HepG2 (cell line): ENCODE measurements around the gene ABHD1. TPM values are rescaled to one million over a fixed set of nuclear protein-coding genes. Genes with fewer than 3 reads are reported as not detected.
A peak's percentile ranks its signal among the peaks of the same experiment; 100 is the strongest.

Source experiments
- CCDC6 ChIP-seq: sonication (generic); formaldehyde crosslinking; IDR thresholded peaks from 2 replicates; pipeline ENCODE4 v1.8.1; 2022; ENCODE audit warnings: mild to moderate bottlenecking, missing genetic modification reagents, moderate library complexity
- ERF ChIP-seq: IDR thresholded peaks from 2 replicates; pipeline ENCODE4 v1.6.1; 2018; ENCODE audit warnings: missing biosample characterization, missing genetic modification reagents
- GATA4 ChIP-seq: sonication (generic); IDR thresholded peaks from 2 replicates; pipeline ENCODE4 v1.6.1; 2016; ENCODE audit warnings: antibody characterized with exemption, low read depth, borderline replicate concordance
- HMG20B ChIP-seq: conservative IDR thresholded peaks from 2 replicates; pipeline ENCODE4 v1.6.1; 2016; ENCODE audit warnings: missing genetic modification reagents, missing compliant biosample characterization
- KDM5A ChIP-seq: fragments of 200-600 bp; sonication (generic); IDR thresholded peaks from 2 replicates; pipeline ENCODE4 v1.7.0; 2018; ENCODE audit warnings: antibody characterized with exemption, mild to moderate bottlenecking, low read length, borderline replicate concordance
- KMT2A ChIP-seq: sonication (generic); formaldehyde crosslinking; IDR thresholded peaks from 2 replicates; pipeline ENCODE4 v1.4.0; 2020; ENCODE audit warnings: missing genetic modification reagents
- MAFF ChIP-seq: IDR thresholded peaks from 2 replicates; pipeline ENCODE4 v1.6.1; 2011; ENCODE audit warnings: low read depth, low read length, improper control_type of control experiment
- MATR3 ChIP-seq: sonication (generic); formaldehyde crosslinking; IDR thresholded peaks from 2 replicates; pipeline ENCODE4 v1.4.0; 2020; ENCODE audit warnings: missing genetic modification reagents
- MTA1 ChIP-seq: sonication (generic); formaldehyde crosslinking; IDR thresholded peaks from 2 replicates; pipeline ENCODE4 v1.4.0; 2020; ENCODE audit warnings: missing genetic modification reagents, mild to moderate bottlenecking, borderline replicate concordance
- MXI1 ChIP-seq: IDR thresholded peaks from 3 replicates; pipeline ENCODE4 v1.6.1; 2012; ENCODE audit warnings: low read depth, low read length, inconsistent platforms, borderline replicate concordance
- PPARG ChIP-seq: conservative IDR thresholded peaks from 2 replicates; pipeline ENCODE4 v1.6.1; 2016; ENCODE audit warnings: missing biosample characterization, missing genetic modification reagents
- SCMH1 ChIP-seq: sonication (generic); formaldehyde crosslinking; IDR thresholded peaks from 2 replicates; pipeline ENCODE4 v1.9.0; 2021; ENCODE audit warnings: missing genetic modification reagents, mild to moderate bottlenecking, borderline replicate concordance
- SYNCRIP ChIP-seq: fragments of 200-400 bp; formaldehyde crosslinking; IDR thresholded peaks from 2 replicates; pipeline ENCODE4 v1.6.1; 2018; ENCODE audit warnings: mild to moderate bottlenecking, low read depth, low read length; ENCODE audit not compliant: insufficient read depth
- TCF7 ChIP-seq: sonication (generic); IDR thresholded peaks from 2 replicates; pipeline ENCODE4 v1.6.1; 2016; ENCODE audit warnings: antibody characterized with exemption, low read depth
- THAP11 ChIP-seq: IDR thresholded peaks from 2 replicates; pipeline ENCODE4 v1.6.1; 2016; ENCODE audit warnings: missing biosample characterization, missing genetic modification reagents
- ZBTB38 ChIP-seq: sonication (generic); formaldehyde crosslinking; IDR thresholded peaks from 2 replicates; pipeline ENCODE4 v1.5.1; 2020; ENCODE audit warnings: mild to moderate bottlenecking, missing genetic modification reagents
- ZFX ChIP-seq: sonication (generic); formaldehyde crosslinking; IDR thresholded peaks from 2 replicates; pipeline ENCODE4 v1.4.0; 2020; ENCODE audit warnings: mild to moderate bottlenecking, low read depth, missing genetic modification reagents, moderate library complexity
- ZNF33B ChIP-seq: sonication (generic); formaldehyde crosslinking; IDR thresholded peaks from 2 replicates; pipeline ENCODE4 v1.5.1; 2020; ENCODE audit warnings: mild to moderate bottlenecking, missing genetic modification reagents
- ZNF34 ChIP-seq: sonication (generic); formaldehyde crosslinking; IDR thresholded peaks from 2 replicates; pipeline ENCODE4 v1.4.0; 2020; ENCODE audit warnings: mild to moderate bottlenecking, missing genetic modification reagents, borderline replicate concordance
- ZNF510 ChIP-seq: sonication (generic); formaldehyde crosslinking; IDR thresholded peaks from 2 replicates; pipeline ENCODE4 v1.4.0; 2020; ENCODE audit warnings: low read depth, mild to moderate bottlenecking, missing genetic modification reagents
- ZNF543 ChIP-seq: sonication (generic); formaldehyde crosslinking; IDR thresholded peaks from 2 replicates; pipeline ENCODE4 v1.4.0; 2020; ENCODE audit warnings: mild to moderate bottlenecking, missing genetic modification reagents
- ZNF788 ChIP-seq: sonication (generic); formaldehyde crosslinking; IDR thresholded peaks from 2 replicates; pipeline ENCODE4 v1.5.0; 2020; ENCODE audit warnings: mild to moderate bottlenecking, missing genetic modification reagents, borderline replicate concordance
- polyA plus RNA-seq, 8 experiments: library from polyadenylated mRNA; depleted of rRNA in 3 of 8; stranded (reverse) in 7 of 8; unstranded in 1 of 8; fragments of >200 nt; fragmentation: Illumina TruSeq in 4 of 8; extraction: Trizol in 4 of 8; gene quantifications; 2 replicates each; pipeline versions ENCODE4 v1.2.1 to v1.2.3, GENCODE V29; 2011 to 2016; ENCODE audit warnings: low read depth in 4 of 8, missing spikeins in 1 of 8, mixed read lengths in 1 of 8; ENCODE audit not compliant: insufficient read depth in 1 of 8
- total RNA-seq, 5 experiments: library from RNA; depleted of rRNA; stranded (reverse); fragments of >200 nt; fragmentation: Illumina TruSeq; extraction: Trizol; gene quantifications; 2 replicates each; pipeline ENCODE4 v1.2.3, GENCODE V29; 2016; ENCODE audit warnings: low read depth in 1 of 5
- TF ChIP-seq, protein P1 (sequence below): sonication (generic); formaldehyde crosslinking; IDR thresholded peaks from 2 replicates; pipeline ENCODE4 v1.5.1; 2020; ENCODE audit warnings: mild to moderate bottlenecking, missing genetic modification reagents, moderate library complexity
- TF ChIP-seq, protein P2 (sequence below): sonication (generic); formaldehyde crosslinking; IDR thresholded peaks from 2 replicates; pipeline ENCODE4 v1.8.1; 2022; ENCODE audit warnings: low read depth, mild to moderate bottlenecking, missing genetic modification reagents

The ABHD1 gene
- total and polyA plus RNA-seq, 2 of the 13 experiments (the other 11 are each of a cell fraction or from before 2014, with no cell fraction given), result 0.04 to 0.81 TPM

DNA sequence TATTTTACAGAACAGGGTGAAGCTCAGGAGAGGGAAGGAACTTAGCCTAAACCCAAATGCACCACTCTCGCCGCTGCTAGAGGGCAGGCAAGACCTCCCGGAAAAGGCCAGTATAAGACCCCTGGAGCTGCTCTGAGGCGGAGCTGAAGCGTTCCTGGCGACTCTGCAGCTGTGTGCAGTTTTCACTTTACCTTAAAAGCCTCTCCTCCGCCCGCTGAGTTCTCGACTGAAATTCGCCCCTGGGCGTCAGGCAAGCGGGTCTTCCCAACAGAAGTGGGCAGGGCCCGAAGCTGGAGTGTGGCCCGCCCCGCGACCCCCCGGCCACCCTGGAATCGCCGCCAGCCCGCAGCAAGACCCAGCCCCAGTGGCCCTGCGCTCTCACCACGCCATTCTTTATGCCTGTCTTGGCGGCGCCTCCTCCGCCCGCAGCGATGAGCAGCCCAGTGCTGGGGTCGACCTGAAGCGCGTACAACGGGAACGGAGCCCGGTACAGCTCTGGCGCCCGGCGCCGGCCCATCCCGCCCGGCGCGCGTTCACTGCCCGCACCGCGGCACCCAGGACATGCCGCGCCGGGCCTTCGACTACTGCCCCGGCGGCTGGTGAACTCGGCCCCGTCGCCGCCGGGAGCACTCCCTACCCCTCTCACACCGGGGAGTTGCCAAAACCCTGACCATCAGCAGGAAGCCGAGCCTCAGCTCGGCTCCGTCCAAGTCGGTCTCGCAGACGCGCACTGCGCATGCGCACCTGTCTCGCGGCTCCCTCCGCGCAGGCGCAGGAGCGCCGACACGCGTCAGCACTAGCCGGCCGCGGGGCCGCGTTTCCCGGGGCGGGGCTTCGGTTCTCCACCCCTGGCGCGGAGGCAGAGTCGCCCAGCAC is 10.5 kb downstream of the ABHD1 start, which contains the start of gene PREB (continued):
- TF ChIP-seq ERF (CRISPR knock-in tag) (peak; percentile 42; the same call in 1 of the 2 replicates), ZNF33B (0 out of 2 replicates have a peak, but pooled peaks have one; percentile 25), PPARG (no peak), GATA4 (peak; percentile 59; the same call in 1 of the 2 replicates), KMT2A (CRISPR knock-in tag) (peak; percentile 77; the same call in 1 of the 2 replicates), ZFX (CRISPR knock-in tag) (peak; percentile 75; the same call in 1 of the 2 replicates), SCMH1 (CRISPR knock-in tag) (no peak), ZNF543 (CRISPR knock-in tag) (no peak; the same call in 1 of the 2 replicates), THAP11 (CRISPR knock-in tag) (peak; percentile 83), ZBTB38 (CRISPR knock-in tag) (no peak), MATR3 (no peak), SYNCRIP (no peak), KDM5A (peak; percentile 90; the same call in 1 of the 2 replicates), MTA1 (CRISPR knock-in tag) (no peak), TCF7 (no peak), ZNF34 (CRISPR knock-in tag) (no peak; the same call in 1 of the 2 replicates), HMG20B (CRISPR knock-in tag) (no peak), MAFF (no peak), ZNF788 (CRISPR knock-in tag) (no peak), MXI1 (peak; percentile 71; the same call in 1 of the 3 replicates), CCDC6 (no peak; the same call in 1 of the 2 replicates), ZNF510 (no peak)
- TF ChIP-seq, protein P1, sequence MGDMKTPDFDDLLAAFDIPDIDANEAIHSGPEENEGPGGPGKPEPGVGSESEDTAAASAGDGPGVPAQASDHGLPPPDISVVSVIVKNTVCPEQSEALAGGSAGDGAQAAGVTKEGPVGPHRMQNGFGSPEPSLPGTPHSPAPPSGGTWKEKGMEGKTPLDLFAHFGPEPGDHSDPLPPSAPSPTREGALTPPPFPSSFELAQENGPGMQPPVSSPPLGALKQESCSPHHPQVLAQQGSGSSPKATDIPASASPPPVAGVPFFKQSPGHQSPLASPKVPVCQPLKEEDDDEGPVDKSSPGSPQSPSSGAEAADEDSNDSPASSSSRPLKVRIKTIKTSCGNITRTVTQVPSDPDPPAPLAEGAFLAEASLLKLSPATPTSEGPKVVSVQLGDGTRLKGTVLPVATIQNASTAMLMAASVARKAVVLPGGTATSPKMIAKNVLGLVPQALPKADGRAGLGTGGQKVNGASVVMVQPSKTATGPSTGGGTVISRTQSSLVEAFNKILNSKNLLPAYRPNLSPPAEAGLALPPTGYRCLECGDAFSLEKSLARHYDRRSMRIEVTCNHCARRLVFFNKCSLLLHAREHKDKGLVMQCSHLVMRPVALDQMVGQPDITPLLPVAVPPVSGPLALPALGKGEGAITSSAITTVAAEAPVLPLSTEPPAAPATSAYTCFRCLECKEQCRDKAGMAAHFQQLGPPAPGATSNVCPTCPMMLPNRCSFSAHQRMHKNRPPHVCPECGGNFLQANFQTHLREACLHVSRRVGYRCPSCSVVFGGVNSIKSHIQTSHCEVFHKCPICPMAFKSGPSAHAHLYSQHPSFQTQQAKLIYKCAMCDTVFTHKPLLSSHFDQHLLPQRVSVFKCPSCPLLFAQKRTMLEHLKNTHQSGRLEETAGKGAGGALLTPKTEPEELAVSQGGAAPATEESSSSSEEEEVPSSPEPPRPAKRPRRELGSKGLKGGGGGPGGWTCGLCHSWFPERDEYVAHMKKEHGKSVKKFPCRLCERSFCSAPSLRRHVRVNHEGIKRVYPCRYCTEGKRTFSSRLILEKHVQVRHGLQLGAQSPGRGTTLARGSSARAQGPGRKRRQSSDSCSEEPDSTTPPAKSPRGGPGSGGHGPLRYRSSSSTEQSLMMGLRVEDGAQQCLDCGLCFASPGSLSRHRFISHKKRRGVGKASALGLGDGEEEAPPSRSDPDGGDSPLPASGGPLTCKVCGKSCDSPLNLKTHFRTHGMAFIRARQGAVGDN (CRISPR knock-in tag), result peak; percentile 89
- TF ChIP-seq, protein P2, sequence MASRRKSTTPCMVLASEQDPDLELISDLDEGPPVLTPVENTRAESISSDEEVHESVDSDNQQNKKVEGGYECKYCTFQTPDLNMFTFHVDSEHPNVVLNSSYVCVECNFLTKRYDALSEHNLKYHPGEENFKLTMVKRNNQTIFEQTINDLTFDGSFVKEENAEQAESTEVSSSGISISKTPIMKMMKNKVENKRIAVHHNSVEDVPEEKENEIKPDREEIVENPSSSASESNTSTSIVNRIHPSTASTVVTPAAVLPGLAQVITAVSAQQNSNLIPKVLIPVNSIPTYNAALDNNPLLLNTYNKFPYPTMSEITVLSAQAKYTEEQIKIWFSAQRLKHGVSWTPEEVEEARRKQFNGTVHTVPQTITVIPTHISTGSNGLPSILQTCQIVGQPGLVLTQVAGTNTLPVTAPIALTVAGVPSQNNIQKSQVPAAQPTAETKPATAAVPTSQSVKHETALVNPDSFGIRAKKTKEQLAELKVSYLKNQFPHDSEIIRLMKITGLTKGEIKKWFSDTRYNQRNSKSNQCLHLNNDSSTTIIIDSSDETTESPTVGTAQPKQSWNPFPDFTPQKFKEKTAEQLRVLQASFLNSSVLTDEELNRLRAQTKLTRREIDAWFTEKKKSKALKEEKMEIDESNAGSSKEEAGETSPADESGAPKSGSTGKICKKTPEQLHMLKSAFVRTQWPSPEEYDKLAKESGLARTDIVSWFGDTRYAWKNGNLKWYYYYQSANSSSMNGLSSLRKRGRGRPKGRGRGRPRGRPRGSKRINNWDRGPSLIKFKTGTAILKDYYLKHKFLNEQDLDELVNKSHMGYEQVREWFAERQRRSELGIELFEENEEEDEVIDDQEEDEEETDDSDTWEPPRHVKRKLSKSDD, result peak; percentile 90
